Heart right ventricle (tissue), 16 donors: ENCODE results near the gene GCLC. TPM values are rescaled to one million over a fixed set of nuclear protein-coding genes. Genes with fewer than 3 reads are reported as not detected.

ENCODE experiments used
- ATAC-seq, 8 donors: fragments of 200-7000 bp; cut with Tn5 transposase; one replicate each; pipeline ENCODE4 v1.9.1; 2020; ENCODE audit warnings: mild to moderate bottlenecking in 8 of 8, moderate library complexity in 8 of 8, moderate number of reproducible peaks in 1 of 8
- DNase-seq, 2 donors: peaks; one replicate each; pipeline ENCODE4 v3.0.0-alpha.2; 2020
- H3K27ac ChIP-seq, 10 donors: fragments of 200-600 bp; sonication (generic) in 2 of 10; one replicate each; pipeline versions ENCODE4 v1.5.0 to v1.8.0; 2020 to 2022; ENCODE audit warnings: mild to moderate bottlenecking in 3 of 10
- H3K27me3 ChIP-seq, 7 donors: fragments of 200-600 bp; one replicate each; pipeline ENCODE4 v1.8.0; 2021 to 2022; ENCODE audit warnings: mild to moderate bottlenecking in 2 of 7
- H3K36me3 ChIP-seq, 9 donors: fragments of 200-600 bp; sonication (generic) in 1 of 9; one replicate each; pipeline versions ENCODE4 v1.5.0 to v1.8.0; 2020 to 2022; ENCODE audit warnings: mild to moderate bottlenecking in 2 of 9
- H3K4me1 ChIP-seq, 9 donors: fragments of 200-600 bp; sonication (generic) in 1 of 9; one replicate each; pipeline versions ENCODE4 v1.5.0 to v1.8.0; 2020 to 2022; ENCODE audit warnings: mild to moderate bottlenecking in 4 of 9
- H3K4me3 ChIP-seq, 10 donors: fragments of 200-600 bp; sonication (generic) in 2 of 10; one replicate each; pipeline versions ENCODE4 v1.5.0 to v1.8.0; 2020 to 2022; ENCODE audit warnings: mild to moderate bottlenecking in 7 of 10, moderate library complexity in 2 of 10
- H3K9me3 ChIP-seq, 11 donors: fragments of 200-600 bp in 10 of 11; sonication (generic) in 2 of 11; one replicate each; pipeline versions ENCODE4 v1.5.0 to v1.8.0; 2013 to 2022; ENCODE audit warnings: mild to moderate bottlenecking in 2 of 11, control low read depth in 1 of 11, moderate library complexity in 1 of 11
- CTCF ChIP-seq, 9 donors: fragments of 200-600 bp; sonication (generic) in 2 of 9; IDR thresholded peaks; one replicate each; pipeline versions ENCODE4 v1.5.0 to v1.8.0; 2021 to 2022; ENCODE audit warnings: antibody characterized with exemption in 9 of 9, mild to moderate bottlenecking in 5 of 9, moderate library complexity in 1 of 9
- whole genome bisulfite sequencing, 2 donors: extraction: QIAGEN DNeasy Blood & Tissue Kit; methylation state at CpG; one replicate each; pipeline ENCODE4 v1.1.7; 2013; ENCODE audit warnings: inconsistent platforms in 1 of 2; 5-methylcytosine and 5-hydroxymethylcytosine counted together
- intact Hi-C, 10 donors: fragments of 100-400 bp; cut with DNase I; formaldehyde crosslinking; loops; one replicate each; pipeline versions ENCODE4 v1.11.1 to v1.14.2; 2022
- polyA plus RNA-seq, 2 donors: library from polyadenylated mRNA; stranded (reverse); fragments of 200-250 nt; gene quantifications; one replicate each; pipeline ENCODE4 v1.2.3, GENCODE V29; 2013
- total RNA-seq, 10 donors: library from RNA; stranded (reverse); fragmentation: NEBNext Ultra II Directional in 3 of 10; extraction: Animal tissue kit (Norgen Biotek cat#: 25700) in 3 of 10; gene quantifications; one replicate each; pipeline versions ENCODE4 v1.2.1 to v1.2.4, GENCODE V29; 2021 to 2023
- donor health status: Arrhythmogenic right ventricular cardiomyopathy.
- donor health status: ischemic (EF 13 %, LVEDD 7.1; RV severe dilation, severe dysfunction).
- donor health status: healthy with polysubstance abuse.
- donor health status: DM: no; HTN: yes; CAD: no.
- donor health status: DM: no; HTN: no; CAD: no.
- donor health status: ischemic (EF 25% LVEDD 6.9; RV normal size, moderate dysfunction).
- donor health status: ischemic (EF 25% LVEDD 5.7; RV mildly dilated, moderate dysfunction).
- donor health status: healthy.
- donor health status: DM: yes; HTN: yes; CAD: no.
- donor health status: Ischemic cardiomyopathy.
- donor health status: ischemic (EF 35%, LVEDD 5.7; RV mildly dilated, moderate dysfunction).
- donor health status: nonischemic (EF 11% LVEDD 7.7; RV severe dilation, severe dysfunction).
- donor health status: DM: yes; HTN: yes; CAD: no.
- donor health status: PGD.
- donor health status: ischemic (EF 29% LVEDD 5.4; RV normal size, mild dysfunction).
- donor health status: nonischemic (EF 23%, LVEDD 6.1; RV moderate dilation, normal function).

Gene GCLC
- total and polyA plus RNA-seq, 12 donors: 6.0 to 42.8 (median 34.2) TPM

- intact Hi-C loops: no loop called here
- peaks cover 0 to 13% (median 0%) of the 10 kb centered on the region in 11 donors for H3K9me3 ChIP-seq
- peaks cover 0 to 18% (median 2%) of the 10 kb centered on the region in 9 donors for H3K4me1 ChIP-seq
- ATAC-seq (no peak), DNase-seq (no peak)
- 85 to 89% methylated on average over 1 of the region's 1 CpG for WGBS, 2 donors
- H3K27ac ChIP-seq: no peak overlapping the region
- no peaks in the 10 kb centered on the region for H3K27me3 ChIP-seq
- no peak overlapping the region for H3K4me3 ChIP-seq
- H3K36me3 ChIP-seq: no peaks in the 10 kb centered on the region
- TF ChIP-seq CTCF (IDR thresholded peaks at IDR 0.05): no peak
Measured at GRCh38 chr6:53456809-53457208, 88.1 kb downstream of the GCLC start.

- peaks cover 0 to 7% (median 0%) of the 10 kb centered on the region in 9 donors for H3K4me1 ChIP-seq
- ATAC-seq: no peak
- intact Hi-C loops: no loop called here
- DNase-seq: no peak
- TF ChIP-seq CTCF (IDR thresholded peaks at IDR 0.05): no peak
- no peak overlapping the region for H3K4me3 ChIP-seq
- 93 to 95% methylated on average over 1 of the region's 1 CpG for WGBS, 2 donors
- H3K27ac ChIP-seq: no peak overlapping the region
- no peaks in the 10 kb centered on the region for H3K36me3 ChIP-seq
- H3K27me3 ChIP-seq: no peaks in the 10 kb centered on the region
- peaks cover 0 to 19% (median 4%) of the 10 kb centered on the region in 11 donors for H3K9me3 ChIP-seq
Measured at GRCh38 chr6:53455678-53456077, 89.2 kb downstream of the GCLC start.

GRCh38 chr6:53451165-53451564, 93.7 kb downstream of the GCLC start:
- WGBS, 2 donors: 79 to 91% methylated on average over 3 of the region's 3 CpGs
- DNase-seq (no peak), ATAC-seq (no peak)
- H3K27ac ChIP-seq: no peak overlapping the region
- H3K9me3 ChIP-seq: peaks cover 0 to 28% (median 13%) of the 10 kb centered on the region in 11 donors
- no peak for TF ChIP-seq CTCF (IDR thresholded peaks at IDR 0.05)
- no peaks in the 10 kb centered on the region for H3K27me3 ChIP-seq
- intact Hi-C loops: no loop called here
- H3K4me1 ChIP-seq: peaks cover 0 to 13% (median 0%) of the 10 kb centered on the region in 9 donors
- H3K36me3 ChIP-seq: no peaks in the 10 kb centered on the region
- H3K4me3 ChIP-seq: no peak overlapping the region

GRCh38 chr6:53447865-53448264, 97.0 kb downstream of the GCLC start:
- Histone ChIP-seq H3K36me3 (no peaks in the 10 kb centered on the region), H3K4me1 (peaks cover 0 to 13% (median 0%) of the 10 kb centered on the region in 9 donors), H3K4me3 (no peak overlapping the region), H3K27ac (no peak overlapping the region), H3K9me3 (peaks cover 0 to 20% (median 5%) of the 10 kb centered on the region in 11 donors), H3K27me3 (no peaks in the 10 kb centered on the region)
- ATAC-seq: no peak
- TF ChIP-seq CTCF (IDR thresholded peaks at IDR 0.05): no peak
- WGBS, 2 donors: 91 to 96% methylated on average over 2 of the region's 2 CpGs
- DNase-seq: no peak
- intact Hi-C loops: loop anchor here in 1 of 10 donors (5.0 kb wide), 1 partner anchor 34 kb away; no protein-coding TSS in a partner anchor

Other genes with a start within 250 kb of the GCLC start
- 10 to 100 TPM; 16.9 to 48.1 (median 29.7) TPM for gene ELOVL5, start 196.2 kb downstream of the GCLC start, total RNA-seq
- 10 to 100 TPM; 17.1 to 39.0 TPM for gene ELOVL5, start 196.2 kb downstream of the GCLC start, polyA plus RNA-seq
- gene KLHL31, start 120.7 kb upstream of the GCLC start, total RNA-seq: 100 to 1,000 TPM; 198 to 452 (median 287) TPM
- 100 to 1,000 TPM in 1 of 2 donors, 10 to 100 TPM in 1; 35.1 to 129 TPM for gene KLHL31, start 120.7 kb upstream of the GCLC start, polyA plus RNA-seq
- 1 to 10 TPM; 1.2 to 7.0 (median 4.7) TPM for gene LRRC1, start 249.9 kb upstream of the GCLC start, total RNA-seq
- 1 to 10 TPM; 1.3 to 7.5 TPM for gene LRRC1, start 249.9 kb upstream of the GCLC start, polyA plus RNA-seq